GM19035 (cell line): ENCODE measurements around the gene REN.

Experiments used
- ATAC-seq: cut with Tn5 transposase; IDR thresholded peaks from one replicate; pipeline ENCODE4 v1.9.1; 2021; ENCODE audit not compliant: unreplicated experiment

The REN gene

GRCh38 chr1:204191456-204191855 is 25.3 kb upstream of the REN start:
- ATAC-seq: no peak

GRCh38 chr1:204190212-204191211 is 24.4 kb upstream of the REN start:
- no peak for ATAC-seq

DNA sequence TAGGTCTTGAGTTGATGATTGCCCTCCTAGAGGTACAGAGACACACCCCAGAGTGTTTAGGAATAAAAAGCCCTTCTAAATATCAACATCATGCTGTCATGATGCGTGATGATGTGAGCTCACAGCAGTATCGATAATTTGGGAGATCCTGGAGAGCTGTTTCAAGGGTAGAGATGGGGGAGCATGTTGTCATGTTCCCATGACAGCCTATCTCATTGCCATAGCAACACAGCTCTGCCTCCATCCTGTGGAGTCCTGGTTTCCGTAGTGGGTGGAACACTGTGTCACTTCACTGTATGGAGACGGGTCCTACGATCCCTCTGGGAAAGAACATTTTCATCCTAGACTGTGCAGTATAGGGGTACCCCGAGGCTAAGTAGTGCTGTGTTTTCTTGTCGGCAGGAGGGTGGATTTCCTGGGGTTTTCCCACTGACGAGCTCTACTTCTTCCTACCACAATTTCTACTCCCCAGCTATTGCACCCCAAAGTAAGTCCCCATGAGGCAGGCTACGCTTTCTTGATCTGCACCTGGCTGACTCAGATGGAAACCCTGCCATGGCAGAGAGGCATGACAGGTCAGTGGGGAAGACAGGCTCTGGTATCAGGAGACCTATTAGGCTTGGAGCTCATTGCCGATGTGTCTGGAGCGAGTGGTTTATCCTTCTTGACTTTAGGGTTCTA is 23.0 kb upstream of the REN start:
- ATAC-seq: no peak

GRCh38 chr1:204186597-204186996 is 20.5 kb upstream of the REN start:
- no peak for ATAC-seq

- ATAC-seq: no peak
These were observed 15.0 kb upstream of the REN start for GRCh38 chr1:204181116-204181515.

DNA sequence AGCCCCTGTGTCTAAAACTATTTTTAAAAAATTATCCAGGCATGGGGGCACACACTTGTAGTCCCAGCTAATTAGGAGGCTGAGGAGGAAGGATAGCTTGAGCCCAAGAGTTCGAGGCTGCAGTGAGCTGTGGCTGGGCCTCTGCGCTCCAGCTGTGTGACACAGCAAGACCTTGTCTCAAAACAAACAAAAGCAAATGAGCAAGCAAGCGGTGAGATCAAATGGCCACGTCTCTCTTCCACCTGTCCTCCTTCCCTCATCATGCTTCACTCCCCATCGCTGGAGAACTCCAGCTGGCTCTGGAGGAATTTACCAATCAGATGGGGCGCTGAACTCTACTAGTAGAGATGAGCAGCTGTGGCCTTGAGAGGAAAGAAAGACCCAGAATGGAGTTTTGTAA is 14.0 kb upstream of the REN start:
- ATAC-seq: no peak

- no peak for ATAC-seq
These were observed 12.5 kb upstream of the REN start for GRCh38 chr1:204178487-204179281.

DNA sequence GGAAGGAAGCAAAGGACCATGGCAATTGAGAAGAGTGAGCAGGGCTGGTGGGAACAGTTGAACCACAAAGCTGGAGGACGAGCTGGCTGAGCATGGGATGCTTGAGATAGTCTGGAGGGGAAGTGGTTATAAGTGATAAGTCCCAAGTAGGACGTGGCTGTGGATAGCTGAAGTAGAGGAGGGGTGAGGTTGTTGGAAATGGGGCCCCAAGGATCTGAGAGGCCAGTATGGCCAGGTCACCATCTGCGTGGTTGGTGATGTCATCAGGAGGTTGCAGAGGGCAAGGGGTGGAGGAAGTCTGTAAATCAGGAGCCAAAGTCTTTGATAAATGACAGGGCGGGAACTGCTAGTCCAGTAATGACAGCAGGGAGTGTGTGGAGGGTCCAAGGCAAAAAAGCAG is 11.0 kb upstream of the REN start:
- ATAC-seq: no peak

GRCh38 chr1:204176049-204176448 is 9.9 kb upstream of the REN start:
- ATAC-seq: no peak

- no peak for ATAC-seq
These were observed 8.8 kb upstream of the REN start for GRCh38 chr1:204174958-204175357.

GRCh38 chr1:204172404-204173029 is 6.4 kb upstream of the REN start:
- no peak for ATAC-seq

- ATAC-seq: no peak
These were observed 5.6 kb upstream of the REN start for GRCh38 chr1:204171751-204172178.

DNA sequence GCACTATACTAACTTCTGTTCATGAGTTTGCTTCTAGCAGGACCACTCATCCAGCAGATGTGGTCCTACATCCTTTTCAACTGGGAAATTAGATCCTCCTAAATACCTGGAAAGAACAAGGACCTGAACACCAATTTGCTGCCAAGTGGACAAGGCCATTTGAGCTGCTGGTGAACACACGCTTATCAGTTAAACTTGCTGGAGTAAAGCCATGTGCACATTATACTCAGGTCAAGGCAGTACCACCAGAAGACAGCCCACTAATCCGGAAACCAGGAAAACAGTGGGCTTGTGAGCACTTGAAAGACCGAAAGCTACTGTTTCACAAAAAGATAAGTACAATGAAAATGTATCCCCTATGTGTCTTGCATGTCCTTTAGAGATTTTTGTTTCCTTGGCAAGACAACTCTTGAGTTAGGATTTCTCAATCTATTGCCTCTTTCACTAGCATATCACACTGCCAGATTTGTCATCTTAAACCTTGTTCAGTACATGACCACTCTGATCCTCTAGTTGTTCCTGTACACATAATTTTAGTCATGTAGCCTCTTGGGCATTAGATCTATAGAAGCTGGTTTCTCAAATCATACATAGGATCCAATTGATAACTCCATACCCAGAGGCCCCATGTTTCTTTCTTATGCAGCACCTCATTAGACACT is 4.5 kb upstream of the REN start:
- no peak for ATAC-seq

- ATAC-seq: no peak
These were observed 3.7 kb upstream of the REN start for GRCh38 chr1:204169858-204170257.

DNA sequence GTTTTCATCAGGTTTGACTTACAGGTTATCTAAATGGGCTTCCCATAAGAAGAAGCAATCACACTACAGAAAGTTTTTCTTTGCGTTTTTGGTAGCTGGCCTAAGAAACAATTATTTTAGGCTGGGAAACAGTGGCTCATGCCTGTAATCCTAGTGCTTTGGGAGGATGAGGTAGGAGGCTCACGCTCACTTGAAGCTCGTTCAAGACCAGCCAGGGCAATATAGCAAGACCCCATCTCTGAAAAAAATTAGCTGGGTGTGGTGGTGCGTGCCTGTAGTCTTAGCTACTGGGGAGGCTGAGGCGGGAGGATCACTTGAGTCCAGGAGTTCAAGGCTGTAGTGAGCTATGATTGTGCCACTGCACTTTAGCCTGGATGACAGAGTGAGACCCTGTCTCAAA is 1.6 kb upstream of the REN start:
- ATAC-seq: no peak

GRCh38 chr1:204162494-204163074 is 3.6 kb downstream of the REN start:
- no peak for ATAC-seq

GRCh38 chr1:204161609-204162493 is 4.3 kb downstream of the REN start:
- ATAC-seq: no peak

GRCh38 chr1:204157962-204158361 is 8.2 kb downstream of the REN start:
- ATAC-seq: no peak

GRCh38 chr1:204155881-204156280 is 10.3 kb downstream of the REN start:
- no peak for ATAC-seq
